Measurements from ENCODE around the gene NOS3. TPM values are rescaled to one million over a fixed set of nuclear protein-coding genes. Genes with fewer than 3 reads are reported as not detected.

Gene NOS3
- total and polyA plus RNA-seq, 9 of the 15 experiments (the other 6 are each of a cell fraction or from before 2014, with no cell fraction given), result 1.1 to 121 (median 23.6) TPM

- TF ChIP-seq ZBTB33 (CRISPR knock-in tag; IDR thresholded peaks at IDR 0.05), result 0 out of 2 replicates have a peak, but pooled peaks have one; percentile 53
- TF ChIP-seq TFAP4 (CRISPR knock-in tag; IDR thresholded peaks at IDR 0.05; ENCODE audit: borderline replicate concordance), result peak; percentile 87
- TF ChIP-seq ZNF232 (CRISPR knock-in tag; IDR thresholded peaks at IDR 0.05), result peak; percentile 56
- TF ChIP-seq KAT2B (IDR thresholded peaks at IDR 0.05; ENCODE audit: low read depth, low read length), result peak; percentile 18
- TF ChIP-seq SMAD1 (IDR thresholded peaks at IDR 0.05; ENCODE audit: low read depth, low read length, partially characterized antibody), result no peak
- TF ChIP-seq ZNF398 (CRISPR knock-in tag; IDR thresholded peaks at IDR 0.05), result no peak
- peak; percentile 100 for TF ChIP-seq C11orf30 (IDR thresholded peaks at IDR 0.05; ENCODE audit: low read depth)
- peak; percentile 45 for TF ChIP-seq POLR2AphosphoS5 (IDR thresholded peaks at IDR 0.05; ENCODE audit: control insufficient read depth, insufficient read depth, low read depth, low read length)
- peak; percentile 98 for TF ChIP-seq RBM25 (IDR thresholded peaks at IDR 0.05; ENCODE audit: low read depth, low read length, severe bottlenecking)
- TF ChIP-seq XRCC5 (IDR thresholded peaks at IDR 0.05; ENCODE audit: low read depth, low read length), result peak; percentile 20
- no peak for TF ChIP-seq MITF (IDR thresholded peaks at IDR 0.05)
- peak; percentile 95 for TF ChIP-seq L3MBTL2 (IDR thresholded peaks at IDR 0.05)
- peak; percentile 97 for TF ChIP-seq KLF1 (tag; IDR thresholded peaks at IDR 0.05)
- TF ChIP-seq SIX5 (IDR thresholded peaks at IDR 0.05; ENCODE audit: borderline replicate concordance in 1 of 2, insufficient read depth in 1 of 2, low read depth in 1 of 2, low read length in 2 of 2), result peak; percentile 84 to 94
- TF ChIP-seq RCOR1 (IDR thresholded peaks at IDR 0.05; ENCODE audit: borderline replicate concordance in 1 of 2, low read depth in 2 of 2, low read length in 2 of 2), result peak in 1 of 2 experiments; percentile 74; a peak in 3 of 4 replicates
- no peak for TF ChIP-seq SRSF3 (IDR thresholded peaks at IDR 0.05; ENCODE audit: insufficient read depth, low read length)
- TF ChIP-seq HDGF (IDR thresholded peaks at IDR 0.05), result no peak
- TF ChIP-seq MBD2 (IDR thresholded peaks at IDR 0.05; ENCODE audit: borderline replicate concordance, low read depth), result peak; percentile 100
- TF ChIP-seq HINFP (tag; conservative IDR thresholded peaks at IDR 0.05; ENCODE audit: low read depth), result no peak
- TF ChIP-seq POLR2A (conservative IDR thresholded peaks at IDR 0.05), result peak; percentile 88
These were observed 37.5 kb downstream of the NOS3 start, which contains the start of gene ABCB8 (continued) for GRCh38 chr7:151028131-151028947.

Data from K562 (cell line).